Stimulated activated CD4-positive, alpha-beta T cell treated with anti-CD3 and anti-CD28 coated beads, Interleukin-2, amount 100 ng/mL, for 48 hours (primary cell): ENCODE results near the gene PCOLCE2.

ENCODE experiments used
- DNase-seq, 2 donors: peaks; one replicate each; pipeline ENCODE4 v3.0.0-alpha.2; 2020

The PCOLCE2 gene

DNA sequence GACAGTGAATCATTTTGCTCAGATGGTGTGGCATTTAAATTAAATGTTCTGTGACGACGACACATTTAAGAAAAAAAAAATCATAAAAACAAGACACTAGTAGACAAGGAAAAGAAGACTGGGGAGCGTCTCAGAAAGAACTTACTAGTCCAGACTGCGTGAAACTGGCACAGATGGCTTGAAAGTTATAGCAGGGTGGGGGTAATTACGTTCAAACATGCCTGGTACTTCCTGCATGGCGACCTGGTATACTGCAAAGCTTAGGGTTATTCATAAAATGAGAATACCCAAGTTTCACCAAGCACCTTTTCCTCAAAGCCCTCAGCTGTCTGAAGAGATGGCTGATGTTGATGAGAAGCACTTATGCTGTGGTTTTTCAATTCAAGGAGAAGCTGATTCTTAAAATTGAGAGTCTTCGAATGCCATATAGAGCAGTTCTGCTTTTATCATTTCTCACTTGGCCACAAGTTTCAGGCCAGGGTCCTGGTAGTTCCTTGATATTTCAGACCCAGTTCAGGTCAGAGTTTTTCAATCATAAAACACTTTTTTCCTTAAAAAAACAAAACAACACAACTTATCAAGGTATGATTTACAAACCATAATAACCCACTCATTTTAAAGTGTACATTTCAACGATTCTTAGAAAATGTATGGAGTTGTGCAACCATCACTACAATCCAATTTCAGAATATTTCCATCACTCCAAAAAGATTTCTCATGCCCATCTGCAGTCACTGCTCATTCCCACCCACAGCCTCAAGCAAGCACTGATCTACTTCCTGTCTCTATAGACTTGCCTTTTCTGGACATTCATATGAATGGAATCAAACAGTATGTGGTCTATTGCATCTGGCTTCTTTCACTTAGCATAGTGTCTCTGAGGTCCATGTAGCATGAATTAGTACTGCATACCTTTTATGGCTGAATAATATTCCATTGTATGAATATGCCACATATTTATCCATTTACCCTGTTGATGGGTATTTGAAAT lies 24.7 kb downstream of the PCOLCE2 start:
- no peak for DNase-seq

DNA sequence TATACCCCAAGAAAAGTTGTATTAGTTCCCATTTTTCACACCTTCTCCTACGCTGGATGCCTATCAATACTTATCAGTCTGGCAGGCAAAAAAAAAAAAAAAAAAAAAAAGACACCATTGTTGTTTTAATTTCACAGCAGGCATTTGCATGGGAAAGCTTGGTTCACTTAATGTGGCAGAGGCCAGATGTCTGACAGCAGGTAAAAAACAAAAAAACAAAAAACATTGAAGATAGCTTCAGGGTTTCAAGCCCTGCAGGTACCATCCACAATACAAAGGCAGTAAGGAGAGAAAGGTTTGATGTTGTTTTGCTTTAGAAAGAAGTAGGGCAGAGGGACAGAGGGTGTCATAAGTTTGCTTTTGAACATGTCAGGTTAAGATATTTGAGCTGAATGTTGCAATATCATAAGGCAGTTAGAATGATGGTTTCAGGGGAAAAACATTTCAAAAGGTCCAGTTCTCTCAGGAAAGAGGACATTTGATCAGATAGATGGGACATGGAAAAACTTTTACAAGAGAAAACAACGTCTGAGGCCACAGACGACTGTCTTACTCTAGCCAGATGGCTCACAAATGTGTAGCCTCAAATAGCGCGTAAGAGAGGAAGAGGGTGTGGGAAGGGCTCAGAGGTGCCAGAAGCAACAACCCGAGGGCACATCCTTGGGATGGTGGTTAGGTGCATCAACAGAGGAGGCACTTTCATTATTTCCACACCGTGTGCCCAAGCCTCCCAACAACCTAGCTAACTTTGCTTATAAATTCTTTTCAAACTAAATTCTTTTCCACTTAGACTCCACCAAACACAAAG lies 25.7 kb downstream of the PCOLCE2 start:
- no peak for DNase-seq

DNA sequence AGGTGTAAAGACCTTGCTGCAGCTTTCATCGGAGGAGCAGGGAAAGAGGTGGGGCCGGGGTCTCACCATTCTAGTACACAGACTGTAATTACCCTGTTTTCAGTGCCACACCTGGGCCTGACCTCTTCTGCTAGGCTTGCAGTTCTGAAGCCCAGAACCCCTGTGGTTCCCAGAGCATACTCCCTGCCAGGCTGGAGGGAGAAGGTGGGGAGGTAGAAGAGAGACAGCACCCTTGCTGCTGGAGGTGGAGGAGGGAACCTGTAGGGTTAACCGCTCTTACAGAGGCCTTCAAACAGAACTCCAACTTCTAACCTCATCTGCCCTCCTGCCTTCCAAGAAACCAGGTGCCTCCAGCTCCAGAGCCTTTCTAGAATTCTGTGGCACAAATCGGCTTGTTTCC lies 27.0 kb downstream of the PCOLCE2 start:
- no peak for DNase-seq

DNA sequence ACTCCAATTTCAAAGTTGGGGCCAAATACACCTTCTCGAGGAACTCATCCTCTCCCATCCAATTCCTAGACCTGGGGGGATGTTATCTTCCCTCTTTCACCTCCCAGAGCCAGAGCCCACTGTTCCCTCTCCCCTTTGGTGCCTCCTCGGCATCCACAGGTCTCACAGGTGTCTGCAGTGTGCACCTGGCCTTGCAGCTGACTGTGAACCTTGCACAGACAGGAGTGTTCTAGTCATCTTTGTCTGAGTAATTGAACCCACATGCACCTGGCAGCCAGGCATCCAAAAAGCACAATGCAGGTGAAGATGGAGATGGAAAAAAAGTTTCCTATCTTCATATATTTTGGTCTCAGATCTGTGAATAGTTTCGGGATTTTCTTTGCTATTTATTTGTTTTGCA lies 30.8 kb downstream of the PCOLCE2 start:
- no peak for DNase-seq

DNA sequence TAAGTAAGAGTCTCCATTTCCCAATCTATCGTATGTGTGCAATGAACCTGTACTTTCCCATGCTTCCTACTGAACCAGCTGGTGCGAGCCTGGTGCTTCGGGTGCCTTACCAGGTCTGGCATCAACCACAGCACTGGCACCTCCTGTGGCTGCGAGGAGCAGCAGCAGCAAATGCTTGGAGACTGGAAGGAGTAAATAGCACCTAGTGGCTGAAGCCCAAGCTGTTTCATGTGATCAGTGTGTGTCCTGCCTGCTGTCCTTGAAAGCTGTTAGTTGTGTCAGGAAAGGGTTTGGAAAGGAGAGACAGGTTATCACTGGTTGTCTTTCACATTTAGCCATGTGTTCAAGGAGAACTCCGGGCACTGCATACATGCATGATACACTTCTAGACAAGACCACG lies 31.8 kb downstream of the PCOLCE2 start:
- no peak for DNase-seq

DNA sequence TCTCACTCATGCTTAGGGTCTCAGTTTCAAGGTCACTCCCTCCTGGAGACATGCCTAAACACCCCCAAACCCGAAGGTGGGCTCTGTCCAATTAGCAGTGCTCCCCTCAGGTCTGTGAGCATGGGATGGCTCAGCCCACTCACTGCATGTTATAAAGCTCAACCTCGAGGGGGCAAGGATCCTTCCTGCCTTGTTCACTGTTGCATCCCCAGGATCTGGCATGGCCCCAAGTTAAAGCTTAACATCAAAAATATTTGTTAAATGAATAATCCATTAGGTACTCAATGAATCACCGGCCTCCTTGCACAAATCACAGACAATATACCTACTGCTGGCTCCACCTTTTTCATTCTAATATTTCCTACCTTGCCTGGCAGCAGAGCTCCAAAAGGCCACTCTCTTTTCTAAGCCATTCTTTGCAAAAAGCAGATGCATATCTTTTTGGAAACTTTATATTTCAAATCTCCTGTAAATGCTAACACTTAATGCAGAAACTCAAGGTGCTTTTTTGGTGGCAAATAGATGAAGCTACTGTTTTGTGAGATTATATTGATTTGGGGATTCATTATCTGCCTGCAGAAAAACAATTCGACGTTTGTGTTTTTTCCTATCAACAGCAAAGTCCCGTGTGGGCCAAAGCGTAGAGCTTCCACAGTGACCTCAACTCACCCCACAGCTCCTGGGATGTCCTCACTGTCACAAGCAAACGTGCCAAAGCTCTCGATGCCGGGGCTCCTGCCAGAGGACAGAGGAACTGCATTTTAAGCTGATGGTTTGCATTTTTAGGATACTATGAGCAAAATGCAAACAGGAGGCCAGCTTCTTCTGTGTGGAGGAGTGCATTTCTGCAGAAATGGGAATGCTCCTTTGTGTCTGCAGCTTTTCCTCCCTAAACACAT lies 35.4 kb downstream of the PCOLCE2 start:
- DNase-seq = no peak

DNA sequence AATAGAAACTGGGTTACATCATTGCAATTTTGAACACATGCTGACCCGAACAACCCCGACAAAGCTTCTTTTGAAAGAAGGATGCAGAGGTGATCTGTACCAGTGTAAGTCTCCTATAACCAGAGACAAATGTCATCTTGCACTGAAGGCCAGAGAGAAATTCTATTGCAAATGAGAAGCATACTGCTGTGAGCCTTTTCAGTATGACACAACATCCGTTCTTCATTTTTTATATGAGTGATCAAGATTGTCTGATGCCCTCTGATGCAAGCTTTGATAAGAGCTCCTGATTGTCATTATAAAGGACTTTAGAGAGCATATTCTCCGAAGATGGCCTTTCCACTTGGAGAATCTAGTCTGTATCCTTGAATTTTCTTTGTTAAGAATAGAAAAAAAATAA lies 36.9 kb downstream of the PCOLCE2 start:
- no peak for DNase-seq

DNA sequence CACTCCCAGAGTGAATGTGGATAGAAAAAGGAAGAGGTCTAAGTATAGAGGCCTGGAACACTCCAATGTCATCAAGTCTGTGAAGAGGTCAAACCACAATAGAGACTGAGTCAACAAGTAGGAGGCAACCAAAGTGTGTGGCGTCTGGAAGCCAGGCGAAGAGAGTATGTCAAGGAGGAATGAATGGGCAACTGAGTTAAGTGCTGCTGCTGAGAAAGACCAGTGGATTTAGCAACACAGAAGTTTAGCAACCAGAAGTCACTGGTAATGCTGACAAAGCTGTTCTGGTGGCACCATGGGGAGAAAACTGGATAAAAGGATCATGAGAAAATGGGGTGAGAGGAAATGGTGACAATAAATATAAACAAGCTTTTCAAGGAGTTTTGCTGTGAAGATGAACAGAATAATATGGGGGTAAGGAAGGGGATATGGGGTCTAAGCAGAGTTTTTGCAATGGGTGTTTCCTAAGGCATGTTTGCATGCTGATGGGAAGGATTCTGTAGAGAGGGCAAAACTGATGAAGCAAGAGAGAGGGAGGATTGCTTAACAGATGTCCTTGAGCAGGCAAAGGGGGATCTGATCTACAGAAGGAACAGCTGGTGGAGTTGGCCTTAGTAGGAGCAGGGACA lies 38.4 kb downstream of the PCOLCE2 start:
- no peak for DNase-seq

DNA sequence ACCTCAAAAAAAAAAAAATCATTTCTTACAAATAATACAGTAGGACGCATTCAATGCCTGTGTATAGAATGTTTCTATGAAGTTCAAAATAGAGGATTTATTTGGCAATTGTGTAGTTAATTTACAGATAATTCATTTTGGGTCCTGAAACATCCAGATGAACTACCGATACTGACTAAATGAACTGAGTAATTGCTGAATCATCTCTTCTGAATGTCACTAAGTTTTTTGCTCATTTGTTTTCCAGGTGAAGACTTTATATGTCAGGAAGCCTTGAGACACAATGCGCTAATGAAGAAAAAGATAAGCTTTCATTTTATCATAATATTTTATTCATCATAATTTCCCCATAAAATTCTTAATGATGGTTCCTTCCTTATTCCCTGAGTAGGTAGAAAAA lies 39.7 kb downstream of the PCOLCE2 start:
- no peak for DNase-seq

DNA sequence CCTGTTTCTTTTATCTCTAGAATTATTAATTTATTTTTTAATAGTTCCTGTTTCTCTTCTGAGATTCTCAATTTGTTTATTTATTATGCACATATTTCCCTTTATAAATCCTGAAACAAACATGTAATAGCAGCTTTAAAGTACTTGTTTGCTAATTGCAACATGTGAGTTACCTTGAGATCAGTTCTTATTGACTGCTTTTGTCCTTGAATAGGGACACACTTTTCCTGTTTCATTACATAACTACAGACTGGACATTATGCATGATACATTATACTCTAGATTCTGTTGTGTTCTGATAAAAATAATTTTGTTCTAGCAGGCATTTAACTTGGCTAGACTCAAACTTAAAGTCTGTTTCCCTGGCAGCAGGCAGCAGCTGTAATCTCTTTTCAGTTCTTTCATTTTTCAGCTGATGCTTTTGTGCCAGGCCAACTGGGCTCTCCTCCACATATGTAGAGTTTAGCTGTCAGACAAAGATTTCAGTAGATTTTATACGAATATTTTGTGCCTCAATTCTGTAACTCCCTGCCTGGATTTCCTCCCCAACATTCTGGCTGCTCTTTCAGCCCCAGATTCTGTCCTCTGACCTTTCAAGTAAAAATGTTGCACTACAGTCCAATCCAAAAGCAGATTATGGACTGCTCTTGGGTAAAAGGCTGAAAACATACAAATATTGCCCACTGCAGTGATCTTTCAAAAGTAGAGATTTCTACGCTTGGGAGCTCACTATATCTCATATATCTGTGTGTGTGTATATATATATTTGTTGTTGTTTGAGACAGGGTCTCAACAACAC lies 41.9 kb downstream of the PCOLCE2 start:
- DNase-seq = no peak

DNA sequence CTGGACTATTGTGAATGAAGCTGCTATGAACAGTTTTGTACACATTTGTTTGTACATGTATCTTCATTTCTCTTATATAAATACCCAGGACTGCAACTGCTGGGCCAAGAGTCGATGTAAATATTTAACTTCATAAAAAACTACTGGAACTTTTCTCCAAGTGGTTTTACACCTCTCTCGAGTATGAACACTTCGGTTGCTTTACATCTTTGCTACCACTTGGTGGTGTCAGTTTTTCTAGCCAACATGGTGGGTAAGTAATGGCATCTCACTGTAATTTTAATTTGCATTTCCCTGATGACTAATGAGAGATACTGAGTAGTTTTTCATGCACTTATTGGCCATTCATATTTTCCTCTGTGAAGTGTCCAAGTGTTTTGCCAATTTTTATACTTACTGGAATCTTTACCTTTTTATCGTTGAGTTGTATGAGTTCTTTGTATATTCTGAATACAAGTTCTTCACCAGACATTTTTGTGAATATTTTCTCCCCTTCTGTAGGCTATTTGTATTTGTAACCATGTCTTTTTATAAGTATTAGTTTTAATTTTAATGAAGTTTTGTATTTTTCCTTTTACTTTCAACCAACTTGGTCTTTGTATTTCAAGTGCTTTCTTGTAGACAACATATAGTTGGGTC lies 44.4 kb downstream of the PCOLCE2 start:
- no peak for DNase-seq

DNA sequence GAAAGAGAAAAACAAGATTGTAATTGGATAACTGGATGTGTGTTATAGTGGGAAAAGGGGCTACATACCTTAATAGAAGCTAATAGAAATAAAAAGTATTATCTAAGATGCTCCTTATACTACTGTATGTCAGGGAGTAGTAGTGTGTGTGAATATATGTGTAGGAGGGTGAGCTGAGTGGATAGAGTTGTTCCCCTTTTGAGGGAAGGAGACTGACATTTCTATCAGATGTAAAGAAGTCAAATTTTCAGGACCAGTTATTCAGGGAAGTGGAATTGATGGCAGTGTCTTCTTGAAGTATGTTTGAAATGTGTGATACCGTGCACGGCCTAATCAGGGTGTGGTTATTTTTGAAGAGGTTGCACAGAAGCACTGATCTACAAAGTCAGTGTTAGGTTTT lies 49.1 kb downstream of the PCOLCE2 start:
- DNase-seq = no peak

DNA sequence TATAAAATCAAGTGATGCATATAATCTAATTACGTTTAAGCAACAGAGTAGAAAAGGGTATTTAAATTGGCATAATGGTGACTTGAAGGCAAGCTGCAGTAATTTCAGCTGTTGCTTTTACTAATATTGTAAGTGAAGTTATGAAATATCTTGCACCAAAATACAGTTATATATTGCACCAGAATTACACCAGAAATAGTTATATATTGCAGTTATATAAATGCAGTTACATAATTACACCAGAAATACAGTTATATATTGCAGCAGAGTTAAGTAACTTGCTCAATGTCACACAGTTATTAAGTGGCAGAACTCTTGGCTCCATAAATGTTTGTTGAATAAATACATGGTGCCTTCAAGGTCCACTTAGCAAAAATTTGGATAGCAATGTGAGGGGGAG lies 51.4 kb downstream of the PCOLCE2 start:
- DNase-seq = no peak

DNA sequence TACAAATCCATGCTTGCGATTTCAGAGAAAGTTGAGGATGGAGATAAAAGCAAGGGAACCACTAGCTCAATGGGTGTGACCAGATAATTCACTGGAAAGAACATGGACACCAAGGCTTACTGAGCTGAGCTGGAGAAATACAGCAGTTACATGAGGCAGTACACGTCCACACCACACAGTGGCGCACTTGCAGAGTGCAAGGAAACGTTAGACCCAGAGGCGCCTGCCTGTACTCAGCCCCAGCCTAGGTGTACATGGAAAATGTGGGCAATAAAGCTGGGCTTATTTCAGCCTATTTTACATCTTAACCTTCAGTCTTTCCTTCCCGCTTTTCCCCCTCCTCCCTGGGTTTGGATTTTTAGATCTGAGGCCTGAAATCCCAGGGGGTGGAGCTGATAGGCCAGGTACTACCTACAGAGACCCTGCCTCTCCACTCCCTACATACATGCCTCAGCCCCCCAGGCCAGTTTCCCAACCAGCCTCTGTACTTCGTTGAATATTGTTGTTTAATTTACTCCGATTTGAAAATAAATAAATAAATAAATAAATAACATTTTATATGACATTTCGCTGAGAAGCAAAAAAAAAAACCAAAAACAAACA lies 60.1 kb downstream of the PCOLCE2 start:
- DNase-seq = peak; percentile 70 to 72

DNA sequence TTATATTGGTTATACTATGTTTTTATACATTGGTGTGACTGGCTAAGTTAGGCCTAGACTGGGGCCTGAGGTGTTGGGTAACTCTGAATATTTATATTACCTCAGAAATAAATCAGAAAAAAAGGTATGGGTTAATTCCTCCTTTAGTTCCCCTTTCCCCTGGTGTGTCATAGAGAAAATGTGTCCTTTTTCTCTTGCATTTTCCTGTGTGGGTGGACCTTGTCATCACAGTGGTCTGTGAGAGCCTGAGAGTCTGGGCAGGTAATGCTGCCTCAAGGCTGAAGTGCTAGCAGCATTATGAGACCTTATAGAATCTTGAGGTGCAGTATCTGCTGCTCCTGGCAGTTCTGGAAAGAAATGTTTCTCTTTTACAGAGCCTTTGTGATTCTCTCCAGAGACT lies 69.7 kb downstream of the PCOLCE2 start:
- no peak for DNase-seq

DNA sequence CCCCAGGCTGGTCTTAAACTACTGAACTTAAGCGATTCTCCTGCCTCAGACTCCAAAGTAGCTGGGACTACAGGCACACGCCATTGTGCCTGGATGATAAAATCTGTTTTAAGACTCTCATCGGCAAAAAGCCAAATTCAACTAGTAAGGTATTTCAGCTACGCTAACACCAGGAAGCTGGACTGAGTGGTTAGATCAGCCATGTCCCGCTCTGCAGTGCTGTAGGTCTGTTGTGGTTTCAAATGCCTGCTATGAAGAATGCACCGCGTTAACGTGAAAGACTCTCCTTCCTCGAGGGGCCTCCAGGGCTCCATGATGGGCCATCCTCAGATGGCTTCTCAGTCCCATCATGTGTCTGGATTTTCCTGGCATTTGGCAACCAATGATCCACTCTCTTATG lies 70.2 kb downstream of the PCOLCE2 start:
- DNase-seq = no peak

DNA sequence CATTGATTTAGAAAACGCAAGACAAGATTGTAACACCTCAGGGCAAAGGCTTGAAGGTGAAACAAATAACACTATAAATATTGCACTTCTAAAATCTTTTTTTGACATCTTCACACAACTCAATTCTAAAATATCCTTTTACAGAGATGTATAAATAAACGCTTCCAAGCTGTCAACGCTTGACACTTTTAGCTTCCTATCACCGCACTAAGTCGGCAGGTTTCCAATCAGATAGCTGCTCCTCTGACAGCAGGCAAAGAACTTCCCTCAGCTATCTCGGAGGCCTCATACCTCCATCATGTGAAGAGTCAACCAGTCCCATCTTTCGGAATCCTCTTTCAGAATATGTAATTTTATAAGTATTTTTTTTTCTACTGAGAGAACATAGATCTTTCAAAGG lies 71.0 kb downstream of the PCOLCE2 start:
- no peak for DNase-seq

DNA sequence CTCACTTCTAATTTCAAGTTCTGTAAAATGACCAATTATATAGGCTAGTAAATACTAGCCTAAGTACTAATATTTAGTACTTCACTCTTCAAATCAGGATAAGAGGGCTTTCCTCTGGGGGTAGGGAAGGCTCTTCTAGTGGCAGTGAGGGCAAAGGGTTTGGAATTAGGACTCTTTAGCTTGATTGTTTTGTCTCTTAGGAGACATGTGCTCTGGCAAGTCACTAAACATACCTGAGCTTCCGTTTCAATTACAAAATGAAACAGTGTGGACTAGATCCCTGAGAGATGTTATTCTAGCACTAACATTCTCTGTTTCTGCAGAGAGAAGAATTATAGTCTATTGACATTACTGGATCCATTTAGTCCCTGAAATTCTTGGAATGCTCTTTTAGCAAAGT lies 71.5 kb downstream of the PCOLCE2 start:
- DNase-seq = no peak

DNA sequence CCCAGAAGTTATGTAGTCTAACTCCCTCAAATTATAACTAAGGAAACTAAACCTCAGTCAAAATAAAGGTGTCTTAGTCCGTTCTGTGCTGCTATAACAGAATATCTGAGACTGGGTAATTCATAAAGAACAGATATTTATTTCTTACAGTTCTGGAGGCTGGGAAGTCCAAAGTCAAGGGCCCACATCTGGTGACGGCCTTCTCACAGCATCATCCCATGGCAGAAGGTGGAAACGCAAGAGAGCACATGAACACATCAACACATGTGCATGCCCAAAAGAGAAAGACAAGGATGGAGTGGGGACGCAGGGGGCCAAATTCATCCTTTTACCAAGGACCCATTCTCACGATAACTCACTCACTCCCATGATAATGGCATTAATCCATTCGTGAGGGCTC lies 73.1 kb downstream of the PCOLCE2 start:
- no peak for DNase-seq

DNA sequence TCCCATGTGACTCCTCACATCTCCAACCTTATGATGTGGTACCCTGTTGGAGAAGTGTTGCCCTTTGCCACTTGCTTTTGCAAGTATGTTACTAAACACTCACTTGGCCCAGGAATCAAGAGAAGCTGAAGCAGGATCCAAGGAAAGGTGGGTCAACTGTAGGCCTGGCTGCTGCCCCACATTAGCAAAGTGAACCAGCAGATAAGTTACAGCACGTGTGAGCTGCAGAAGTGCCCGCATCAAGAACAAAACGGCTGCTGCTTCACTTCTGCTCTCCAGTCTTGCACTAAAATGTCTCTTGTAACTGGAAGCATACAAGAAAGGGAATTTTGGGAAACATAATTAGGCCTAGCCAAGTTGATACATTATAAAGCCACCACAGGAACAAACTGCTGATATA lies 79.6 kb downstream of the PCOLCE2 start:
- no peak for DNase-seq
